Measurements from ENCODE around the gene ERFE.
A peak's percentile ranks its signal among the peaks of the same experiment; 100 is the strongest.

Gene ERFE

GRCh38 chr2:238123218-238123971, 35.4 kb upstream of the ERFE start:
- no peak overlapping the region for H3K4me3 ChIP-seq (ENCODE audit: low read length)
- no peak for DNase-seq (ENCODE audit: low read depth)
- no peak for TF ChIP-seq CTCF (conservative IDR thresholded peaks at IDR 0.05; ENCODE audit: low read depth, low read length)

- TF ChIP-seq CTCF (conservative IDR thresholded peaks at IDR 0.05; ENCODE audit: low read depth, low read length) = no peak
- DNase-seq (ENCODE audit: low read depth) = no peak
- no peak overlapping the region for H3K4me3 ChIP-seq (ENCODE audit: low read length)
Observed at GRCh38 chr2:238123991-238124470, 34.7 kb upstream of the ERFE start.

GRCh38 chr2:238124488-238125126, 34.2 kb upstream of the ERFE start:
- no peak for TF ChIP-seq CTCF (conservative IDR thresholded peaks at IDR 0.05; ENCODE audit: low read depth, low read length)
- DNase-seq (ENCODE audit: low read depth) = no peak
- H3K4me3 ChIP-seq (ENCODE audit: low read length) = no peak overlapping the region

GRCh38 chr2:238125127-238125885, 33.5 kb upstream of the ERFE start:
- TF ChIP-seq CTCF (conservative IDR thresholded peaks at IDR 0.05; ENCODE audit: low read depth, low read length) = no peak
- DNase-seq (ENCODE audit: low read depth) = no peak
- H3K4me3 ChIP-seq (ENCODE audit: low read length) = no peak overlapping the region

GRCh38 chr2:238126338-238126737, 32.4 kb upstream of the ERFE start:
- no peak for DNase-seq (ENCODE audit: low read depth)
- TF ChIP-seq CTCF (conservative IDR thresholded peaks at IDR 0.05; ENCODE audit: low read depth, low read length) = no peak
- H3K4me3 ChIP-seq (ENCODE audit: low read length) = no peak overlapping the region

GRCh38 chr2:238126775-238127164, 32.0 kb upstream of the ERFE start:
- H3K4me3 ChIP-seq (ENCODE audit: low read length) = peak overlapping the region; percentile 42
- TF ChIP-seq CTCF (conservative IDR thresholded peaks at IDR 0.05; ENCODE audit: low read depth, low read length) = no peak

More at GRCh38 chr2:238126775-238127164, 32.0 kb upstream of the ERFE start:
- no peak for DNase-seq (ENCODE audit: low read depth)
